Measurements from ENCODE around the gene TRMT2A.

Gene TRMT2A

DNA sequence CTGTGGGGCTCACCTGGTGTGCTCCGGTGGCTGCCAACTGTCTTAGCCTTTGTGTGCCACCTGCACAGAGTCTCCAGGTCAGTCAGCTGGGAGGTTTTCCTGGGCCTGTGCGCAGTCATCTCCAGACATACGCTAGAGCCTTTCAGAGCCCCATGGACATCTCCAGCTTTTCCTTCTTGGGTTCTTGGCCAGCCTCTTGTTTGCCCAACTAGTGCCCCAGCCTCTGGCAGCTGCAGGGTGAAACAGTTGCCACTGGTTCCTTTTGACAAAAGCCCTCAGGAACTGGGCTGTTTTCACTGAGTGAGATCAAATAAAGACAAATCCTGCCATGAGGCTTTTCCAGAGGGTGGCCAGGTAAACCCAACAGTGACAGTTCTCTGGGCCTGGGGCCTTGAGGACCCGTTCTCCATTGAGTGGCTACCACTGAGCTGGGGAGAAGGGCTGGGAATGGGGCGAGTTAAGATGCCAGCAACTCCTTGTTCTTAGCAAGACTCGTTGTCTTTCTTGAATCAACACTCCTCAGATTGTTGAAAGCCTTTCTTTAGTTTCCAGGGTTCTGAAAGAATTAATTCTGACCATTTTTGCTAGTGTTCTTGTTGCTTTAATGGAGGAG is 17.8 kb downstream of the TRMT2A start:
- DNase-seq, result no peak

DNA sequence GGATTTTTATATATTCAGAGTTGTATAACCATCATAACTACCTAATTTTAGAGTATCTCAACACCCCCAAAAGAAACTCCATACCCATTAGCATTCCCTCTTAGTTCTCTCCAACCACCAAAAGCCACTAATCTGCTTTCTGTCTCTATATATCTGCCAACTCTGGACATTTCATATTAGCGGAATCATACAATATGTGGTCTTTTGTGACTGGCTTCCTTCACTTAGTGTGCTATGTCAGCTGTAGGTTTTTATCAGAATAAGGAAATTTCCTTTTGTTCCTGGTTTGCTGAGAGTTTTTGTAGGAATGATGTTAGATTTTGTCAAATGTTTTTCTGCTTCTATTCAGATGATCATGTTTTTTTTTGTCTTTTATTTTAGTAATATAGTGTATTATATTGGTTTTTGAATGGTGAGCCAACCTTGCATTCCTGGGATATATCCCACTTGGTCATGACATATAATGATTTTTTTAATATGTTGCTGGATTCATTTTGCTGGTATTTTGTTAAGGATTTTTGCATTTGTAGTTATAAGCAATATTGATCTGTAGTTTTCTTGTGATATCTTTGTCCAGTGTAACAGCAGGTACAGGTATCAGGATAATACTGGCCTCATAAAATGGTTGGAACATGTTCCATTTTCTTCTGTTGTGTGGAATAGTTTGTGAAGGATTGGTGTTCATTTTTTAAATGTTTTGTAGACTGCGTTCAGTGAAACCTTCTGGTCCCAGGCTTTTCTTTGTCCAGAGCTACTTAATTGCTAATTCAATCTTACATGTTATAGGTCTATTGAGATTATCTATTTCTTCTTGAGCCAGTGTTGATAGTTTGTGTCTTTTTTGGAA is 20.2 kb downstream of the TRMT2A start:
- DNase-seq, result no peak

DNA sequence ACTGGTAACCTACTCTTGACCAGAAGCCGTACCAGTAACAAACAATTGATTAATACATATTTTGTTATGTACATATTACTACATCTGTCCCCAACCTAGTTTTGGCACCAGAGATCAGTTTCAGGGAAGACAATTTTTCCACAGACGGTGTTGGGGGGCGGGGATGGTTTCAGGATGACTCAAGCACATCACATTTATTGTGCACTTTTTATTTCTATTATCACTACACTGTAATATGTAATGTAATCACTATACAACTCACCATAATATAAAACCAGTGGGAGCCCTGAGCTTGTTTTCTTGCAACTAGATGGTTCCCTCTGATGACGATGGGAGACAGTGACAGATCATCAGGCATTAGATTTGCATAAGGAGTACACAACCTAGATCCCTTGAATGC is 21.5 kb downstream of the TRMT2A start:
- DNase-seq, result peak; percentile 12

GRCh38 chr22:20094197-20094807 is 22.7 kb downstream of the TRMT2A start:
- DNase-seq, result peak; percentile 43

GRCh38 chr22:20093418-20094196 is 23.4 kb downstream of the TRMT2A start:
- DNase-seq, result peak; percentile 36

DNA sequence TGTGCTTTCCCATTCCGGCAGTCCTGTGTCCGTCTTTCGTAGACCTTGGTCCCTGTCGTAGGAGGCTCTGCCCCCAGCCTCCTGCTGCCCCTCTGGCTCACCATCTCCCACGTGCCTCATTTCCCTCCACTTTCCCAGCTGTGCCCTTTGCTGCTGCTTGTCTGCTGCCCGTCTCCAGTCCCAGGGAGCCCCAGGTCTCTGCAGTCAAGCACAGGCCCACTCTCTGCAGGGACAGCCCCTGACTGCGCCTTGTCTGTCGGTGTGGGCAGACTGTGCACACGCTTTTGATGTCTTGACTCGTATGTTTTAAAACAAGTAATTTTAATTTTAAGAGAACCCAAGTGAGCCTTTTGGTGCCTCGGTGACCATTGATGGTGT is 24.6 kb downstream of the TRMT2A start:
- DNase-seq, result peak; percentile 40

DNA sequence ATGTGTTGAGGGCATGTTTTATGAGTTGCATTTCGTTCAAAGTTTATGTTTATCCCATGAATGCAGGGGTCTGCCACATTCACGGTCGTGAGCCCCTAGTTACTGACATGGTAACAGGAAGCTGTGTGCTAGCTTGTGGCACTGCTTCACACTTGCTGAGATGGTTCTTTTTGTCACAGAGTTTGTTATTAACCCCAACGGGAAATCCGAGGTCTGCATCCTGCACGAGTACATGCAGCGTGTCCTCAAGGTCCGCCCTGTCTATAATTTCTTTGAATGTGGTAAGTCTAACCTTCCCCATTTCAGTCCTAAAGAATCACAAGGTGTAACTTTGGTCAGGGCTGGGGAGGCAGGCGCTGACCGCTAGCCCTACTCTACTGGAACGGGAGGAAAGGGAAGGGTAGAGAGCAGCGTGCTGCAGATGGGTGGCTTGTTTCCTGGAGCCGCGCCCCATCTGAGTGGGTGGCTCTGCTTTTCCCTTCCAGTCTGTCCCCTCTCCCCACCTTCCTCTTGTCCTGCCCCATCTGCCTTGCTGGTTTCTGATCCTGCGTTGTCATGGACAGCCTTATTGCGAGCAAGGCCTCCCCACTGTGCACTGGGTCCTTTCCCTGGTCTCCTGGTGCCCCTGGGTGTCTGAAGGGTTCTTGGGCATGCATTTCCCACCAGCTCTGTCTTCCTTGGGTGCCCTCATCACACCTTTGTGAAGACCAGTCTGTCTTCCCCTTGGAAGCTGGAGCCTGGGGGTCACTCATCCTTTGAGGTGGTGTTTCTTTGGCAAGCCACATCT is 25.1 kb downstream of the TRMT2A start:
- DNase-seq, result peak; percentile 23

DNA sequence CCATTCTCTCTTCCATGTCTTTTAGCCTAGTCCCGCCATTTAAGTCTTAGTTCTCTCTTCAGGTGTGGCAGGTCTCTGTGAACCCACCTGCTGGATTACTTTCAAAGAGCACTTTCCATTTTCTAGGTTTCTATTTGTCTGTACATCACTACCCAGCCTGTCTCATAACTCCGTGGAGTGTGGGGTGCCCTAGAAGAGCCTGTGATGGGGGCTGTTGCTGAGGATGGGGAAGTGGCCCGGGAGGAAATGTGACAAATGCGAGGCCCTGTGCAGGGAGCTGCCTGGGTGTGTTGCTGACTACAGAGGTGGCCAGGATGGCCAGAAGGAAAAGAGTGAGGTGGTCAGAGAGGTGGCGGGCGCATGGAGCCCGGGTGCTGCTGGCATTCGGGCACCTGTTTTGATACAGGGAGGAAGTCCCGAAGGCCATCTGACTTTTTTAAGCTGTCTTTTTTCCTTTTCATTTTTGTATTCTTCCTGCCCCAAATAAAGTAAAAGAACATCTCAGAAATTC is 26.2 kb downstream of the TRMT2A start:
- DNase-seq, result no peak

DNA sequence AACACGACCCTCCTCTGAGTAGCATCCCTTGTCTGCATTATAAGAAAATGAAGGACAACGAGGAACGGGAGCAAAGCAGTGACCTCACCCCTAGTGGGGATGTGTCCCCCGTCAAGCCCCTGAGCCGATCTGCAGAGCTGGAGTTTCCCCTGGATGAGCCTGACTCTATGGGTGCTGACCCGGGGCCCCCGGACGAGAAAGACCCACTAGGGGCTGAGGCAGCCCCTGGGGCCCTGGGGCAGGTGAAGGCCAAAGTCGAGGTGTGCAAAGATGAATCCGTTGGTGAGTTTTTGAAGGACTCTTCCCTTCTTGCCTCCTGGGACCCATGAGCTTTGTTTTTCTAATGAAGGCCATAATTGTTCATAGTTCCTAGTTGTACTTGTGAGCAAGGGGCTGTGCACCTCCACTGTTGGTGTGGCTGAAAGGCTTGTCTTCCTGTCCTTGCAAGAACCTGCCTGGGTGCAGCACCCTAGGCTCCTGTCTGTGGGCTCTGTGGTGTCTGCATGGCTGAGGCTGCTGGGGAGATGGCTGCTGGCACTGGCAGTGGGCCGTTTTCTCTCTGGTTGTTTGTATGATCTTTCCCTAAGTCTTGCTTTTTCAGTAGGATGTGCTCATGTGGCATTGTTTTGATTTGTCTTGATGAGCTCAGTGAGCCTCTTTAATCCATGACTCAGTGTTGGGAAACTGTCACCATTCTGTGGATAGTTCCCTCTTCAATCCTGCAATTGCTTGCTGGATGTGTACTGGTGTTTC is 26.9 kb downstream of the TRMT2A start:
- DNase-seq, result no peak

- DNase-seq, result no peak
Measured at GRCh38 chr22:20089226-20089976, 27.6 kb downstream of the TRMT2A start.

- DNase-seq, result no peak
Measured at GRCh38 chr22:20088263-20088648, 28.8 kb downstream of the TRMT2A start.

- DNase-seq, result no peak
Measured at GRCh38 chr22:20087319-20088262, 29.4 kb downstream of the TRMT2A start.

DNA sequence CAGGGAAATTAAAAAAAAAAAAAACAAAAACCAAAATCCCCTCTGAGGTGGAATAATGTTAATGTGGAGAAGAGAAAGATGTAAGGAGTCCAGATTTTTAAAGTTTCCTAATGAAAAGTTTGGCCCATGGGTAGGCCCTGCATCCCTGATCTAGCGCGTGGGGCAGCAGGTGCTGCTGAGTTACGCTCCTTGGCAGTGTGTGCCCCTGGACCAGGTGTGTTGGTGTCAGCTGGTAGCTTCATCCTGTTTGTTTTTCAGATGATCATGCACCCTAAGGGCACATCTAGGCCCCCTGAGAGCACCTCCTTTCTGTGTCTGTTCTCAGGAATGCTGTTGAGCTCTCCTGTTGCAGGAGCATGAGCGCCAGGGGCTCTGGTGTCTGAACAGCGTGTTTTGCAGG is 30.3 kb downstream of the TRMT2A start:
- no peak for DNase-seq

GRCh38 chr22:20086101-20086599 is 30.9 kb downstream of the TRMT2A start:
- no peak for DNase-seq

GRCh38 chr22:20085651-20086050 is 31.4 kb downstream of the TRMT2A start:
- no peak for DNase-seq

DNA sequence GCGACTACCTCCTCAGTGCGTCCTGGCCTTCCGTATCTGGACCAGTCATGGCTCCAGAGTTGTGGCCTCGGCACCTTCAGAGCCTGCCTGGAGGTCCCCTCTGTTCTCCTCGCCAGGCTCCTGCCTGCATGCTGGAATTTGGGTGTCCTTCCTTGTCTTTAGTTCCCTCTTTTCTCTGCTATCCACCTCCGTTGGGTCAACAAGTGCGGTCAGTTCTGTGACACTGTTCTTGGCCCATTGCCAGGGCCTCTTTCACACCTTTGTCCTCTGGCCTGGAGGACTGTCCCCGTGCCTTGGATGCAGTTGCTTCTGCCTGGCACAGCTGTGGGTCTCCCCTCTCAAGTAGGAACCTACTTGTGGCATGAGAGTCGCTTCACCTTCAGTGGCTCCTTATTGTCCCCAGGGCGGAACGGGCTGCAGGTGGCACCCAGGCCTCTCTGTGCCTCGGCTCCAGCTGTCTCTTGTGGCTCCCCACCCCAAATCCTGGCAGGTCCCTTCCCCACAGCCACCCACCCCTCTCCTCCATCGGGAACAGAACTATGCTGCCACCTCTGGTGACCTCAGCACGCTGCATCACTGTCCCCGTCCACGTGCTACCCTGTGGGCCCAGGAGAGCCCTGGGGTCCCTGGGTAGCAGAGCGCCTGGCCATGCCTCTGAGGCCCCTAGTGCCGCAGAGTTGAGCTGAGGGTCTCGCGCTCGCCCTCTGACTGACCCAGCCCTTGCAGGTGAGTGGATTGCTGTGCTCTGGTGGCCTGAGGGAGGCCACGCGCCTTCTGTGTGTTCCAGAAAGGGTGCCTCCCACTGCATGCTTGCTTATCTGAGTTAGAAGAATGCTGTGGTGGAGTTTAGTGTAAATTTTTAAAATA is 32.2 kb downstream of the TRMT2A start:
- DNase-seq, result peak; percentile 75

- DNase-seq, result no peak
Measured at GRCh38 chr22:20083891-20084546, 33.0 kb downstream of the TRMT2A start.

Measured in islet precursor cell (in vitro differentiated cells).